Amniotic stem cell (primary cell): ENCODE data around the gene GABRP.
"Not testable (repeated sequence)": the region's sequence is repeated elsewhere in the genome, so short reads cannot be mapped to it uniquely, and the experiment has no call there.

Source experiments
- DNase-seq: peaks from one replicate; lab custom pipeline; 2025; lab: John Stamatoyannopoulos, UW

The GABRP gene, protein sequence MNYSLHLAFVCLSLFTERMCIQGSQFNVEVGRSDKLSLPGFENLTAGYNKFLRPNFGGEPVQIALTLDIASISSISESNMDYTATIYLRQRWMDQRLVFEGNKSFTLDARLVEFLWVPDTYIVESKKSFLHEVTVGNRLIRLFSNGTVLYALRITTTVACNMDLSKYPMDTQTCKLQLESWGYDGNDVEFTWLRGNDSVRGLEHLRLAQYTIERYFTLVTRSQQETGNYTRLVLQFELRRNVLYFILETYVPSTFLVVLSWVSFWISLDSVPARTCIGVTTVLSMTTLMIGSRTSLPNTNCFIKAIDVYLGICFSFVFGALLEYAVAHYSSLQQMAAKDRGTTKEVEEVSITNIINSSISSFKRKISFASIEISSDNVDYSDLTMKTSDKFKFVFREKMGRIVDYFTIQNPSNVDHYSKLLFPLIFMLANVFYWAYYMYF

GRCh38 chr5:170783498-170784247, at the start of gene GABRP:
GABRP (plus strand) TSS chr5:170783725; CDS start chr5:170788616, 4,891 bp downstream.
- DNase-seq = no peak

DNA sequence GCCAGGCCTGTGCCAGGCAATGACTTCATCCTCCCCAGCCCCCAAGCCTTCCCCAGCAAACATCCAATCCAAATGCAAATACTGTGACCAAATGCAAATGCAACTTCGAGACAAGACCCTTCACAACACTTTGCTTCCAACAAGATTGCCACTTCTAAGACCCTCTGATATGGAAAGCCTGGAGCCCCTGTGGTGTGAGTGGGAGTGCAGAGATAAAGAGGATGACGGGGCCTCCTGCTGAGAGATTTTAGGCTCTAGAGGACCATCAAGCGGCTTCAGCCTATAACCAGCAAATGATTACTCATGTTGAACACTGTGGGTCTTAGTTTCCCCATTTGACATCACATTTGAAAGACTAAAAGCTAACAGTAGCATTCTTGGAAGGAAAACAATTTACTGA, 46.6 kb upstream of the GABRP start:
- DNase-seq = no peak

DNA sequence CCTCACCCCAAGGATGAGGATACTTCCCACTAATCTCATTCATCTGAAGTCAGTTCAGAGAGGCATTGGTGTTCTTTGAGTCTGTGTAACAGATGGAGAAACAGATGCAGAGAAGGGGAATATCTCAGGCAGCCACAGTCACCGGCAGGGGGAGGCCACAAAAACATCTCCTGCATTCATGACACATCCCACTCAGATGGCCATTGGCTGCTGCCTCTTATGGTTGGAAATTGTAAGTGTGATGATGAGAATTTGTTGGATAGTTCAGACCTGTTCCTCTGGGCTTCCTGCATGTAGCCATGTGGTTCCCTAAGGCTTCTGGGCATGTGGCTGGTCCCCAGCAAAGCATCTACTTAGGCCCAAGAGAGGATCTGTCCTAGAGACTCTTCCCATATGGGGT, 45.9 kb upstream of the GABRP start:
- no peak for DNase-seq

GRCh38 chr5:170738840-170739239, 44.7 kb upstream of the GABRP start:
- no peak for DNase-seq

DNA sequence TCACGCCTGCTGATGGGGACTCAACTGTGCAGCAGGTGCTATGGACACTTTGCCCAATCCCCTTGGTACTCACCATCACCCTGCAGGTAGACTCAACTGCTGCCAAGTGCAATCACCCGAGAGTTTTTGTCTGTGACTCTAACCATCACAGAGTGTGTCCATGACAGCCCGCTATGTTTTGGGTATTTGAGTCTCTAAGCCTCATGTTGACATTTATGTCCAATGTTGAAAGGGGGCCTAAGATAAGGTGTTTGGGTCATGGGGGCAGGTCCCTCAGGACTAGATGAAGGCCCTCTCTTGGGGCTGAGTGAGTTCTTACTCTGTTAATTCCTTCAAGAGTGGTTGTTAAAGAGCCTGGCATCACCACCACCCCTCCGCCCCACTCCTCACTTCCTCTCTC, 44.1 kb upstream of the GABRP start:
- DNase-seq = no peak

GRCh38 chr5:170740551-170741205, 42.8 kb upstream of the GABRP start:
- no peak for DNase-seq

- DNase-seq = no peak
Measured at GRCh38 chr5:170741801-170742200, 41.7 kb upstream of the GABRP start.

DNA sequence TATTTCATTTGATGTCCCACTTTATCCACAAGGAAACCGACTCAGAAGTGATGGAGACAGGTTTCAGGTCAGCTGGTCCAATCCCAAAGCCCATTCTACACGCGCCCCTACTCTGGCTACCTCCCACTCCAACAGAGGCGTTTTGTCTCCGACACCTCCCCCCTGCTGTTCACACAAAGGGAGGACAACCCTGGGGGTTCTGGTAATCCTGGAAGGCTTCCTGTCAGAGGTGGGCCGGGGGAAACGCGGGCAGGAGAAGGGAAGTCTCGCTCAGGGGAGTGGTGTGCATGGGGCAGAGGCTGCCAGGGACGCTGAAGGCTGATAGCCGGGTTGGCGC, 39.7 kb upstream of the GABRP start:
- DNase-seq = no peak

GRCh38 chr5:170745481-170746071, 37.9 kb upstream of the GABRP start:
- no peak for DNase-seq

DNA sequence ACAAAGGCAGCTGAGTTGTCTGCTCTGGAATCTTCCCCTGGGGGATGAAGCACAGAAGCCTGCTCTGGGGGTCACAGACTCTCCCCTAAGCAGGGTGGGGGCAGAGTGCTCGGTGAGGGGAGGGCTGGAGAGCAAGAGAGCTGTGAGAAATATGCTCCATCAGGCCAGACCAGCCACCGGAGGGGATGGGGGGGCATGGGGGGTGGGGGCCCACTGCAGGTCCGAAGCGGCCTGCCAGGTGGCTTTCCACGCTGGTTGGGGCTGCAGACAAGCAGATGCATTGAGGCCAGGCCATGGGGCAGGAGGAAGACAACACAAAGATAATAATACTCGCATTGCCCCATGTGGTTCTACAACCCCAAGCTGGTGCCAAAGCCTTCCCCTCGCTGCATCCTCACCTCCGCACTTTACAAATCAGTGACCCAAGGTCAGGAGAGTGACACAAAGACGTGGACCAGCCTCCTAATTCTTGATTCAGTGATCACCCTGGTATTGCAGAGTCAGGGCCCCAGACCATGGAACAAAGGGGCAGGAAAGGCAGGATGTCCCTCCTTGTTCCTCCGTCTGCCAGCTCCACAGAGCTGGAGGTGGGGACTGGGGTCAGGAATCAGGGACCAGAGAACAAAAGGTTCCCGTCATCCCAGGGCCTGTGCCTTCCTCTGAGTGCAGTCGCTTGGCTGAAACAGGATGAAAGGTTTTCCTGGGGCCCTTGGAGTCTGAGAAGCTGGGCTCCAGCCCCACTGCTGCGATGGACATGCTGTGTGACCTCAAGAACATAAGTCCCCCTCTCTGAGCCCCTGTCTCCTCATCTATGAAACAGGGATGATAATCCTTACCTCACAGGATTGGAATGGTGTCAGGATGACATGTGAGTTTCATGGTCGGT, 37.2 kb upstream of the GABRP start:
- no peak for DNase-seq

GRCh38 chr5:170746961-170747340, 36.6 kb upstream of the GABRP start:
- DNase-seq = no peak

- no peak for DNase-seq
Measured at GRCh38 chr5:170747357-170747756, 36.2 kb upstream of the GABRP start.

DNA sequence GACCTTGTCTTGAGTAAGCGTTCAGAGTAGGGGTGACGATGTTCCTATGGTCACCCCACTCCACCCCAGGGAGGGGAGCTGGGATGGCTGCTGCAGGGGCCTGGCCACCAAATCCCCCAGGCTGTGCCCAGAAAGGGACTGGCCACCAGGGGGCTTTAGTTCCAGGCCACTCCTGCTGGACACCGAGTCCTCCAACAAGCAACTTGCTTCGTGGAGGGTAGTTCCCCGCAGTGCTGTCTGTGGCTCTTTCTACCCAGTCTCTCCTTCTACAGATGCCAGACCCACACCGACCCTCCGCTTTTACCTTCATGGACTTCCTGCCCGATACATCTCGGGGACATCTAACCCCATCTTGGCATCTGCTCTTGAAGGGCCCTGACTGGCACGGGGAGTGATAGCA, 35.7 kb upstream of the GABRP start:
- DNase-seq = no peak

- no peak for DNase-seq
Measured at GRCh38 chr5:170748951-170749471, 34.5 kb upstream of the GABRP start.

GRCh38 chr5:170749911-170750431, 33.6 kb upstream of the GABRP start:
- DNase-seq = no peak

- DNase-seq = no peak
Measured at GRCh38 chr5:170750791-170751190, 32.7 kb upstream of the GABRP start.

- no peak for DNase-seq
Measured at GRCh38 chr5:170751631-170752030, 31.9 kb upstream of the GABRP start.

- no peak for DNase-seq
Measured at GRCh38 chr5:170752257-170753215, 31.0 kb upstream of the GABRP start.

- DNase-seq = no peak
Measured at GRCh38 chr5:170753311-170753710, 30.2 kb upstream of the GABRP start.

DNA sequence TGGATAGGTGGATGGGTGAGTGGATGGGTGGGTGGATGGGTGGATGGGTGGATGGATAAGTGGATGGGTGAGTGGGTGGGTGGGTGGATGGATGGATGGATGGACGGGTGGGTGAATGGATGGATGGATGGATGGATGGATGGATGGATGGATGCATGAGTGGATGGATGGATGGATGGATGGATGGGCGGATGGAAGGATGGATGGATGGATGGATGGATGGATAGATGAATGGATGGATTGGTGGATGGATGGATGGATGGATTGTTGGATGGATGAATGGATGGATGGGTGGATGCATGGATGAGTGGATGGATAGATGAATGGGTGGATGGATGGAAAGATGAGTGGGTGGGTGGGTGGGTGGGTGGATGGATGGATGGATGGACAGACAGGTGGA, 29.0 kb upstream of the GABRP start:
- not testable (repeated sequence) for DNase-seq
